Esophagus (tissue), 2 donors: ENCODE data around the gene GNA14. TPM values are rescaled to one million over a fixed set of nuclear protein-coding genes. Genes with fewer than 3 reads are reported as not detected.

ENCODE experiments used
- H3K27ac ChIP-seq, 2 donors: one replicate each; pipeline ENCODE4 v1.5.1; 2013; ENCODE audit warnings: low read depth in 2 of 2, mild to moderate bottlenecking in 2 of 2, inconsistent platforms in 1 of 2, low read length in 1 of 2, moderate library complexity in 1 of 2
- H3K27me3 ChIP-seq, 2 donors: one replicate each; pipeline ENCODE4 v1.6.1; 2013; ENCODE audit warnings: low read length in 2 of 2, control low read depth in 1 of 2, mild to moderate bottlenecking in 1 of 2; ENCODE audit not compliant: insufficient read depth in 2 of 2, control insufficient read depth in 1 of 2
- H3K36me3 ChIP-seq, 2 donors: one replicate each; pipeline ENCODE4 v1.6.1; 2013; ENCODE audit warnings: low read length in 1 of 2; ENCODE audit not compliant: control insufficient read depth in 2 of 2, insufficient read depth in 2 of 2
- H3K4me1 ChIP-seq, 2 donors: one replicate each; pipeline ENCODE4 v1.6.1; 2013; ENCODE audit warnings: low read length in 1 of 2; ENCODE audit not compliant: control insufficient read depth in 2 of 2, insufficient read depth in 2 of 2
- H3K4me3 ChIP-seq, 2 donors: one replicate each; pipeline ENCODE4 v1.5.1; 2013; ENCODE audit warnings: low read length in 2 of 2, mild to moderate bottlenecking in 2 of 2, low read depth in 1 of 2, moderate library complexity in 1 of 2
- H3K9me3 ChIP-seq, 2 donors: one replicate each; pipeline ENCODE4 v1.6.1; 2013; ENCODE audit warnings: mild to moderate bottlenecking in 2 of 2, low read depth in 1 of 2, low read length in 1 of 2, moderate library complexity in 1 of 2; ENCODE audit not compliant: control insufficient read depth in 2 of 2, insufficient read depth in 1 of 2
- WGBS, 2 donors: extraction: QIAGEN DNeasy Blood & Tissue Kit; methylation state at CpG; one replicate each; pipeline ENCODE4 v1.1.7; 2013; 5-methylcytosine and 5-hydroxymethylcytosine counted together
- polyA plus RNA-seq, 2 donors: library from polyadenylated mRNA; stranded (reverse); fragments of 200-250 nt; gene quantifications; one replicate each; pipeline ENCODE4 v1.2.3, GENCODE V29; 2013
- donor health status: healthy with polysubstance abuse.
- donor health status: Bipolar disorder and iron deficiency.

GNA14 gene
- polyA plus RNA-seq, 2 donors: 0.94 to 1.9 TPM

DNA sequence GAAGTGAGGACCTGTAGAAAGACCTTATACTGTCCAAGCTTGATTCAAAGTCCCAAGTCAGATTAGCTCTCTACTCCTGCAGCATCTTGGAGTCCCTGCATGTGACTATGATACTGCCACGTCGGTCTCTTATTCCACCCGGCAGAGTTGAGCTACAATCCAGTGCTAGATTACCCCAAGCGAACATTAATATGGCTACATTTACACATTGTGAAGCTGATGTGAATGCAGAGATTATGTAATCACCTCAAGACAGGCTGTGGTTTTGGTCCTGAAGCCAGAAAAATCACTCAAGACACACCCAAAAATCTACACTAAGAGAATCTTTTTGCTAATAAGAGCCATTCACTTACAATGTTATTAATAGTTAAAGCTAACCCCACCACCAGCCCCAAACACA, 116.7 kb downstream of the GNA14 start:
- H3K4me1 ChIP-seq: no peaks in the 10 kb centered on the region
- no peaks in the 10 kb centered on the region for H3K27me3 ChIP-seq
- no peaks in the 10 kb centered on the region for H3K36me3 ChIP-seq
- H3K4me3 ChIP-seq: no peak overlapping the region
- WGBS, 2 donors: 51 to 58% methylated on average over 4 of the region's 4 CpGs
- H3K27ac ChIP-seq: no peak overlapping the region
- H3K9me3 ChIP-seq: no peaks in the 10 kb centered on the region

DNA sequence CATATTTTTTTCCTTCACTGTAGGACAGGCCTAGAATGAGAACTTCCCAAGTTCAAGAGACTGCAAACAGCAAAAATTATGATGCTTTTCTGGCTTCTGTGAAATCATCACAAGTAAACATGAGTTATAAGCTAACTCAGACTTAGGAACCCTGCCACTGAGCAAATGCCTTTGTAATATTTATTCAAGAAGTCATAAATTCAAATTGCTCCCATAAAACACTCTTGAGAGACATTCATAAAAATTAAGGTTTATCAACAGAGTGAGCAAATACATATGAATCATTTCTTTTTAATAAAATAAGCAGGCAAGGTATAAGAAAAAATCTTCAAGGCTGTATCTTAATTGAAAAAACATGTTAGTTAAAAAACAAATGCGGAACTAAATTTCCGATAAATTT, 124.2 kb downstream of the GNA14 start:
- Histone ChIP-seq H3K36me3 (no peaks in the 10 kb centered on the region), H3K9me3 (no peaks in the 10 kb centered on the region), H3K27me3 (no peaks in the 10 kb centered on the region), H3K4me1 (no peaks in the 10 kb centered on the region), H3K4me3 (no peak overlapping the region), H3K27ac (no peak overlapping the region)
- 75 to 91% methylated on average over 2 of the region's 2 CpGs for WGBS, 2 donors

DNA sequence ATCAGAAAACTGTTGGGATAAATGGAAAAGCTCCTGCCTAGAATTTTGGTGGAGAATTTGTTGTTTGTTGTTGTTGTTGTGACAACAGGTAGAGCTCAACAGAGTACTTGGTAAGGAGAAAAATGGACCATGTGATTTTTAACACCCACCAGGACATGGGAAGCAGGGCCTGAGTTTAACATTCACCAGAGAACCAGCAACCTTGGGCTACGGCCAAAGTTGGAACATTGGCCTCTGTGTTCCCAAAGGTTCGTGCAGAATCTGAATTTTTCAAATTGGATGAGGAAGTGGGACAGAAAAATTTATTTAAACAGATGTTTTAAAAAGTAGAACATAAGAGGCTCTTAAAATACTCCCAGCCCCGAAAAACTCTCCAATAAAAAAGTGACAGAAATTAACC, 127.0 kb downstream of the GNA14 start:
- H3K9me3 ChIP-seq: no peaks in the 10 kb centered on the region
- H3K4me3 ChIP-seq: no peak overlapping the region
- no peaks in the 10 kb centered on the region for H3K4me1 ChIP-seq
- no peaks in the 10 kb centered on the region for H3K27me3 ChIP-seq
- no peaks in the 10 kb centered on the region for H3K36me3 ChIP-seq
- WGBS, 2 donors: 57 to 64% methylated on average over 3 of the region's 3 CpGs
- H3K27ac ChIP-seq: no peak overlapping the region

DNA sequence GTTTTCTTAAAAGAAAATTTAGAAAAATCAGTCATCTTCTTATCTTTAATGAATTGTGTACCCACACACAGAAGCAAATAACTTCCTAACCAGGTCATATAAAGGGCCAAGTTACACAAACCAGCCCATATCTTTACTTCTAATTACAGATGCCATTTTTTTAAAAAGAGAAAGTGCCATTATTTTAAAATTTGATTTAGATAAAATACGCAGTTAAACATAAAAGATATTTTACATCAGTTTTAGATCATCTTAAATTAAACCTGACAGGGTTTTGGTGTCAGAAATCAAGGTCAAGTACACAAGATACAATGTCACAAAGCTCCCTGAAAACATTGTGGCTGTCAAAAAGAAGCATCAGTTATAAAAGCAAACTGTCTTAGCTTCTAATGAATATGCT, 129.4 kb downstream of the GNA14 start:
- no peaks in the 10 kb centered on the region for H3K4me1 ChIP-seq
- no peaks in the 10 kb centered on the region for H3K27me3 ChIP-seq
- no peak overlapping the region for H3K4me3 ChIP-seq
- 67 to 91% methylated on average over 1 of the region's 1 CpG for WGBS, 2 donors
- H3K9me3 ChIP-seq: no peaks in the 10 kb centered on the region
- H3K27ac ChIP-seq: no peak overlapping the region
- no peaks in the 10 kb centered on the region for H3K36me3 ChIP-seq

DNA sequence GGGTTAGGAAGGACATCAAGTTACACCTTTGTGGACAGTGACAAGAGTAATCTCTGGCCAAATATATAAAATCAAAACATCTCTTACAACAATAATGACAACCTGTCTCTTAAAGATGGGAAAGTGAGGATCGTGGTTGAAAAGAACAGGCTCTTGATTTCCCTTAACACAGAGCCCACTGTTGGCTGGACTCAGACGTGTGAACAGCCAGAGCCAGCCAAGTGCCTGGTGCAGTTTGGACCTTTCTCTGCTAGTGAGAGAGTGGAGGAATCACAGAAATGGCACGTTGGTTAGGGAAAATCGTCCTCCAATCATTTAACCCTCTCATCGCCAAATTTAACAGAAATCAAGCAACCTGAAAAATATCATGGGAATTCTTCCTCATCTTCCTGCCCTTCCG, 131.3 kb downstream of the GNA14 start:
- Histone ChIP-seq H3K4me1 (no peaks in the 10 kb centered on the region), H3K27ac (no peak overlapping the region), H3K9me3 (no peaks in the 10 kb centered on the region), H3K27me3 (no peaks in the 10 kb centered on the region), H3K4me3 (no peak overlapping the region), H3K36me3 (no peaks in the 10 kb centered on the region)
- WGBS, 2 donors: 54 to 63% methylated on average over 6 of the region's 6 CpGs

DNA sequence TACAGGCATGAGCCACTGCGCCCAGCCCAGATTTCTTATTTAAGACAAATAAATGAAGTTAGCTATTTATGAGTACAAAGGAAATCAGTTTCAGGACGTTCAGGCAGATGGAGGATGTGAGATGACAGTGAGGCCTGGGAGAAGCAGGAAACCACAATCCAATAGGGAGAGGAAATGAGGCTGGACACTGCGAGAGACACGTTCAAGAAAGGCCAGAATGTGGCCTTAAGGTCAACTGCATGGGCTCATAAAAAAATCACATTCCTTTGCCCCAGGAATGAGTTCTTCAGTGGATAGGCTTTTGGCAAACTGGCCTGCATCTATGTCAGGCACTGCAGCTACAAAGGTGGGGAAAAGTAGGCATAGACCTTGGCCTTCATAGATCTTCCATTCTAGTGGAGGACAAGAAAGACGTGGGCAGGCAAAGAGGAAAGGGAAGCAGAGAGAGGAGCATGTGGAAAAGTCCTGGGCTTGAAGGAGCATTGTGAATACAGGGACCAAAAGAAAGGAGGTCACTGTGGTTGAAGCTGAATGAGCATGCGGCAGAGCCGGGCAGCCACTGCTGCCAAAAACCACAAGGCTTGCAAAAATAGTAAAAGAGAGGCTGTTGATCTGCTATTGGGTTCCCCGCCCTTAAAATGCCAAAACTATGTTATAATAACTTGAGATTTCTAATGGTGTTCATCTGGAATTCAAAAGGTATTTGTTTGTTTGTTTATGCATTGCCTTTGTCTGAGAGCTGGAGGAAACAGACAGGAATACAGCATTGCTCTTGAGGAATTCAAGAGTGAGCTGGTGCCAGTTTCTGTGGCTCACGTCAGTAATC, 133.0 kb downstream of the GNA14 start:
- Histone ChIP-seq H3K4me1 (no peaks in the 10 kb centered on the region), H3K4me3 (no peak overlapping the region), H3K27ac (no peak overlapping the region), H3K36me3 (no peaks in the 10 kb centered on the region), H3K9me3 (no peaks in the 10 kb centered on the region), H3K27me3 (no peaks in the 10 kb centered on the region)
- WGBS, 2 donors: 52 to 53% methylated on average over 9 of the region's 9 CpGs

DNA sequence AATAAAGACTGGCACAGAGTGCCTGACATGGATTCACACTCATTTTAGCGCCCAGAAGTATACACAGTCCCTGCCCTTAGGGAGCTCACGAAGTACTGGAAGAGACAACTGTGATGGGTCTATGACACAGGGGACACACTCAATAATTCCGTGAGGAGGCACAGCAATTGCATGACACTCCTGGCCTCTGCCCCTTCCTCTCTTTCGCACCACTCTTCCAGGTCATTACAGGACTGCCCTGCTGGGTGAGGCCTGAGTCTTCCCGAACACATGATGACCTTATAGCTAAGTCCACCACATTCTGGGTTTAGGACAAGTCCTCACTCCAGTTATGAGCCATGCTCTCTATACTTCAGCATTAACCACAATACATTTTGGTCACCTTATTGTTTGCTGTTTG, 134.7 kb downstream of the GNA14 start:
- Histone ChIP-seq H3K4me1 (no peaks in the 10 kb centered on the region), H3K27me3 (no peaks in the 10 kb centered on the region), H3K9me3 (no peaks in the 10 kb centered on the region), H3K36me3 (no peaks in the 10 kb centered on the region), H3K4me3 (no peak overlapping the region), H3K27ac (no peak overlapping the region)
- WGBS, 2 donors: 88% methylated on average over 5 of the region's 5 CpGs

DNA sequence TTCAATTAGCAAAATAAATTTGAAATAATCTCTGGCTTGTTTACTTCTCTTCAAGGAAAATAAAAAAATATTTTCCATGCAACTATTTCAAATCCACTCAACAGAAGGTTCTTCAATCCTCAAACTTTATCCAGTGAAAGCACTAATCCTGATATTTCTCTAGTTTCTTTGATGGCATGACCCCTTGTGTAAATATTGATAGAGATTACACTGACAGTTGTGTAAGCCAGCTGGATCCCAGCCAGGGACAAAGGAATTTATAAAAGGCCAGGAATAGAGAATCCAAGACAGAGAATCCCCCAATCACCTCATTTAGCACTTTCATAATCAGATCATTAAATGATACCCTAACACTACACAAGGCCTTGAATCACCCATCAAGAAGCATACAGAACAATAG, 135.2 kb downstream of the GNA14 start:
- Histone ChIP-seq H3K27me3 (no peaks in the 10 kb centered on the region), H3K9me3 (no peaks in the 10 kb centered on the region), H3K4me3 (no peak overlapping the region), H3K4me1 (no peaks in the 10 kb centered on the region), H3K36me3 (no peaks in the 10 kb centered on the region), H3K27ac (no peak overlapping the region)

DNA sequence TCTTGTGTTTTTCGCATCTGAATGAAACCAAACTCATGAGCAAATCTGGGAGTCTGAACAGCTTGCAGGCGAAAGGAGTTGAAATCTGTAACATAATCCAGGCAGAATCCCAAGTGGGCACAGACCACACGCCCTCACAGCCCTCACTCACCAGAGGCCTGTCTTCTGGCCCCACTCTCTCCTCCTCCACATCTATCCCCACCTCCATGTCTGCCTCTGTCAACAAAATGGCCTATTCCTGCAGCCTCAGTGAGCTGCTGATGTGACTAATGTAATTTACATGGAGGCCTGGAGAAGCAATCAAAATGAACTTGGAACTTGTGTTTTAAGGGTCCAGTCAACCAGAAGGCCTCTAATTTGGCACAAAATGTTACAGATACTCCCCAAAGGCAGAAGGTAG, 136.6 kb downstream of the GNA14 start:
- no peaks in the 10 kb centered on the region for H3K4me1 ChIP-seq
- no peak overlapping the region for H3K4me3 ChIP-seq
- WGBS, 2 donors: 86 to 91% methylated on average over 3 of the region's 3 CpGs
- no peaks in the 10 kb centered on the region for H3K36me3 ChIP-seq
- H3K27me3 ChIP-seq: no peaks in the 10 kb centered on the region
- no peaks in the 10 kb centered on the region for H3K9me3 ChIP-seq
- H3K27ac ChIP-seq: no peak overlapping the region

DNA sequence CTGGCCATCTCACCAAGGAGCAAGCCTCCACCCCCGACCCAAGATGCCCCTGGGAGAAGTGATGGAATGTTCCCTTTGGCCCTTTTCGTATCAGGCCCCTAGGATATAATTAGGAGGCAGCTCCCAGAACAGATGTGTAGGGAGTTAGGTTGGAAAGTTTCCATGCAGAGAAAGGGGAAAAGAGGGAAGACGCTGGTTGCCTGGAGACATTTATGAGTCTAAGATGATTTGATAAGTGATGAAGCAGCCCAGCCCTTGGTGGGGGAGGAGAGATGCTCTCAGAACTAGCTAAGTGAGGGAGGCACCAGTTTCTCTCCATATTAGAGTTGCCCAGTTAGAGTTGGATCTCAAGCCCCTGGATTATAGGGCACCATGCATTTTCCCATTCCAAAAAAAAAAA, 137.5 kb downstream of the GNA14 start:
- H3K36me3 ChIP-seq: no peaks in the 10 kb centered on the region
- 67 to 70% methylated on average over 3 of the region's 3 CpGs for WGBS, 2 donors

More for the DNA sequence above, 137.5 kb downstream of the GNA14 start:
- H3K27ac ChIP-seq: no peak overlapping the region
- no peaks in the 10 kb centered on the region for H3K4me1 ChIP-seq
- no peak overlapping the region for H3K4me3 ChIP-seq
- H3K9me3 ChIP-seq: no peaks in the 10 kb centered on the region
- no peaks in the 10 kb centered on the region for H3K27me3 ChIP-seq
